ENCODE data around the gene PRKD3.

The PRKD3 gene

DNA sequence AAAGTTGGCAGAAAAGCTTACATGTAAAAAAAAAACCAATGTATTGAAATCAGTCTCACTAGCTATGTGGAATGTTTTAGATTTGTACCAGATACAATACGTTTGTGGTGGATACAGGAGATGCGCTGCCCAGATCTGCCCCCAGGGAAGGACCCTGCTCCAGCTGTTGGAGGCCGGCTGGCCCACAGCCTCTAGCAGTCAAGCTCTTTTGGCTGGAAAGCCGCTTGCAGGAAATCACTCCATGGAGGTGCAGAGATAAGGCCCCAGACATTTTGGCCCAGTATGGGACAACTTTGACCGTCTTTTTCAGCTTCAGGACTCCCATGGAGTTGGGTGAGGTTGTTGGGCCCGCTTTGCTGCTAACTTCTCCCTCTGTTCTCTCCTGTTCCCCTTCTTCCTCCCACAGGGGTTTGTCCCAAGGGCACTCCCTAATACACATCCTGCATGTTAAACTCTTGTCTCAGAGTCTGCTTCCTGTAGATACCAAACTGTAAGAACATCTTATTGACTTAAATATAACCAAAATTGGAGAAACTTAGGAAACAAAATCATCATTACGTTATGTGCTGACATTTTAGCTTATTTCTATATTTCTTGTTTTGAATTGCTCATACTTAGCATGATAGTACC lies 18.1 kb upstream of the PRKD3 start:
- no peak for DNase-seq

- DNase-seq: no peak
Observed at GRCh38 chr2:37340637-37341036, 16.0 kb upstream of the PRKD3 start.

DNA sequence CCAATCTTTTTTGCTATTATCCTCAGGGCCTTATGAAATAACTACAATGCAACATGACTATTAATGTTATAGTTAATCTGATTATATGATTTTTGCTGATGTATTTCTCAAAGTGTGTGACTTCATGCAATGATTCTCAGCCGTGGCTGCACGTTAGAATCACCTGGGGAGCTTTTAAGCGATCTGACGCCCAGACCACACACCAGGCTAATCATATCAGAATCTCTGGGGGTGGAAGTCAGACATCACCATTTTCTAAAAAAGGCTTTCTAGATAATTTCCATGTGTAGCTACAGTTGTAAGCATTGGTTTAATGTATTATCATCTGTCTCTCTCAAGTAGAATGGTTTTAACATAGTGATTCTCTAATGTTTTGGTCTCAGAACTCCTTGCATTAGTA lies 14.3 kb upstream of the PRKD3 start:
- no peak for DNase-seq

DNA sequence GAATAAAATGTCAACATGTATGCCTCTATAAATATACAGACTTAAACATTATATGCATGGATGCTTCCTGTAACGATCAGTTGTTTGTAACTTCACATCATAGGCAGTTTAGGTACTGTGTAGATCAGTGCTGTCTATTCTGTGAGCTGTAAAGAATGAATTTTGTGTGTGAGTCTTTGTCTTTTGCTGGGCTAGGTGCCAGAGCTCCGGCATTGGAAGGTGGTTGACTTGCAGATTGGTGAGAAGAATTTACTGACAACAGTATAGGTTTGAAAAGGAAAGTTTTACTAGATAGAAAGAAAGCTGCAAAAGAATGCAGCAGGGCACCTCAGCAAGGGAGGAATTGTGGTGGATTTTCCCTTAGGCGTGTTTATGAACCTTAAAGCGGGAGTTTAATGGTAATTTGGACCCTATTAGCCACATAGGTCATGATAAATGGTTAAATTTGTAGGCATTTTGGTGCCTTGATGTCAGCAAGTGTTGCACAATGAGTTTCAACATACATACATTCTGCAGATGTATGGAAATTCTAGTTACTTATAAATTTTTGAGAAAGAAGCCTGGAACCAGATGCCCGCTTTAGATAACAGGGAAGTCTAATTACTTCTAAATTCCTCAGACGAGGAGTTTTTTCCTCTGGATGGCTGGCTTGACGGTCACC lies 13.1 kb upstream of the PRKD3 start:
- DNase-seq: no peak

DNA sequence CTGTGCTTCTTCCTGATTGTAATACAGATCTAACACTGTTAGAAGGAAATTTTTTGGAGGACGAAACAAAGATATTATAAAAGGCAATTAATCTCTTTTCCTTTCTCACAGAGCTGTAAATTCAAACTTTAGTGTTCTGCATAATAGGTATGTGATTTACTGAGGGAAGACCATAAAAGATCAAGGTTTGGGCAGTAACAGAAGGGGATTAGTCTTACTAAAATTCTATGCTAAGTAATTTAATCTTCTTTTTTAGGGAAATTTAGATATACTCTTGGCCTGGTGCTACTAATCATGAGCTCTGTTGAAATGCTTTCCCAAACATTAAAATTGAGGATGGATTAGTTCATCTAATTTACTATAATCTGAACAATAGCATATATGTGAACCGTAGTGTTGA lies 11.0 kb upstream of the PRKD3 start:
- no peak for DNase-seq

- DNase-seq: no peak
Observed at GRCh38 chr2:37333256-37333655, 8.6 kb upstream of the PRKD3 start.

DNA sequence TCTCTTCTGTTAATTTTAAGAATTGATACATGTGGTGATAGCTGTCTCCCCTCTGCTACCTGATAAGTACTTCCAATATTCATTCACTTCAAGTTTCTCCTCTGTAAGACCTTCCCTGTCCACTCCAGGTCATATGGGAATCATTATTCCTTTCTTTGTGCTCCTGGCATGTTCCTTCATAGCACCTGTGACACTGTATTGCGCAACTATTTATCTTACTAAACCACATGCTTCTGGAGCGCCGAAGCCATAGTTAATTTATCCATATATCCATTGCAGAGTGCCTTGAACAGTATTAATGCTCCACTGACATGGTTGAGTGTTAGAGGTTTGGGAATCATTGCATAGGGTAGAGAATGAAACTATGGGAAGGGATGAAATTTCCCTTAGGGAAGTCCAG lies 7.9 kb upstream of the PRKD3 start:
- no peak for DNase-seq

DNA sequence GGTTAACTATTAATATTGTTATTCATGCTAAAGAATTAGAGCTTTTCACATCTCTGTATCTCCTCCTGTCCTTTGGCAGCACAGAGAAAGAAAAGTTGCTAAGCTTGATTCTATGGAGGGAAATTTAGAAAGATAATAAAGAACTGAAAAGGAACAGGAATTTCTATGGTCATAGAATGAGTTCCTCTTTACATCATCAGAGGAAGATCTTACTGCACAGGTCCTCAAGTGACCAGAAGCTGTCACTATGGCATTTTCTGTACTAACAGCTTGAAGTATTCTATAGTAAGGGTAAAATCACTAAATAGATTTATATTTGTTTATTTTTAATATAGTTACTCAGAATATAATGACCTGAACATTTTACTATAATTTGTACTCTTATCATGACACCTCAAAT lies 6.0 kb upstream of the PRKD3 start:
- DNase-seq: no peak

GRCh38 chr2:37326866-37327634 lies 2.4 kb upstream of the PRKD3 start:
- DNase-seq: no peak

DNA sequence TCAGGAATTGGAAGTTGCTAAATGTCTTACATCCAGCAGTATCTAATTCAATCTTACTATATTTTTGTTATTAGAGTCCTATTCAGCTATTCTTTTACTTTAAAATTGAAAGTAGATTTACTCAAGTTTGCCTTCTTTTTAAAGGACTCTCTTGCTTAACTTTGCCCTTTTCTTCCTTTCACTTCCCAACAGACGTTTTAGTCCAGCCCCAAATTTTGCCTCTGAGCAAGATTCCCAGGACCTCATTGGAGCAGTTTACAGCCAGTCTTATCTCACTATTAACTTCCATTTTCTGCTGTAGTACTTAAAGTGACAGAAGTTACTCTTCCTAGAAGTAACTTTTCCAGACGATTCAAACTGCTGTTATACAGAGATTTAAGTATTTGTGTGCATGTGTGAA lies 1.7 kb upstream of the PRKD3 start:
- DNase-seq: no peak

DNA sequence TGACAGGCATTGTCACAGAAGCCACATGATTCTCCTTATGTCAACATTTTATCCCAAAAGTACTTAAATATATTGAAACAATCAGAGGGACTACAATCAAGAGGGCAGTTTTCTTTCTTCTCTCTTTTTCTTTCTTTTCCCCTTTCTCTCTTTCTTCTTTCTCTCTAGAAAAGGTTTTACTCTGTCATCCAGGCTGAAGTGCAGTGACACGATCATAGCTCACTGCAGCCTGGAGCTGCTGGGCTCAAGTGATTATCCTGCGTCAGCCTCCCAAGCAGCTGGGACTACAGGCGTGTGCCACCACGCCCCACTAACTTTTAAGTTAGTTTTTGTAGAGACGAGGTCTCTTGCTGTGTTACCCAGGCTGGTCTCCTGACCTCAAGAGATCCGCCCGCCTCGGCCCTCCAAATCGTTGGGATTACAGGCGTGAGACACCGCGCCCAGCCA lies 1.0 kb upstream of the PRKD3 start:
- DNase-seq: no peak

GRCh38 chr2:37324536-37324785 lies 172 bp downstream of the PRKD3 start:
- no peak for DNase-seq

GRCh38 chr2:37323781-37324535 lies 675 bp downstream of the PRKD3 start:
- DNase-seq: no peak

DNA sequence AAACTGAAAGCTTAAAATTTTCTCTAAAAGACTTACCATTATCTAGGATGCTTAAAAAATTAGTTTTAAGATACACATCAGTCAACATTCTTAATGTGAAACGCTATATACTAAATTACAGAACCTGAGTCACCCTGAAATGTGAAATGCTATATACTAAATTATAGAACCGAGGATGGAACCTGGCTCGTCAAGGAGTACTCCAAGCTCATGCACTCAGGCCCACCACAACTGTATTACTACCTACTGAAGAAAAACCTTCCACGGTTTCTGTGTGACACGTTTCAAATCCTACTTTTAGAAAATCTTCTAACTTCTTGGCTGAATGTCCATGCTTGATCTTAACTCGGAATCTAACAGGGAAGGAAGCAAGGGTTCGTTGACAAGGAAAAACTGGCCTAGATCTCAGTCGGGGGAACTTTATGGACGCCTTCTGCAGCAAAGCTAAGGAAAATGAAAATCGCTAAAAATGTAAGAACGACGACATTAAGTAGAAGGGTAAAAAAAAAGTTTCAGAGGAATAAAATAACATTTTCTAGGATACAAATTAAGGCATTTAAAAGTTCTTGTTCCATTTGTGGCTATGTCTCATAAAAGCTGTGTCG lies 1.4 kb downstream of the PRKD3 start:
- DNase-seq: no peak

DNA sequence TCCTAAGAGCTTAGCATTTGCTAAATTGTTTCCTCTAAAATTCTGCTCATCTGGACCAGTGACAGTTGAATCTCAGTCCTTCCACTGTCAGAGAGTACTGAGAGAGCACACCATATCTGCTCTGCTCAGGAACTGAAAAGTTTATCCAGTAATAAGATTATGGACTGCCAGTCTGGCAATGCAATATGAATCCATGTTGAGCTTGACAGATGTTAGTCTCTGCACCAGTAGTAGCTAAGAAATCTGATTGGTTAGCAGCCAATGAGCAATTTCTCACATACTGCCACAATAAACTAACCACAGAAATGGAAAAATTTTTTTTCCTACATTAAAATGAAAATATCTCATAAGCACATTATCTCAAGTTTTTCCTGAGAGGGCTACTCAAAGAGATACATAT lies 2.3 kb downstream of the PRKD3 start:
- no peak for DNase-seq

GRCh38 chr2:37321029-37321682 lies 3.5 kb downstream of the PRKD3 start:
- DNase-seq: no peak

DNA sequence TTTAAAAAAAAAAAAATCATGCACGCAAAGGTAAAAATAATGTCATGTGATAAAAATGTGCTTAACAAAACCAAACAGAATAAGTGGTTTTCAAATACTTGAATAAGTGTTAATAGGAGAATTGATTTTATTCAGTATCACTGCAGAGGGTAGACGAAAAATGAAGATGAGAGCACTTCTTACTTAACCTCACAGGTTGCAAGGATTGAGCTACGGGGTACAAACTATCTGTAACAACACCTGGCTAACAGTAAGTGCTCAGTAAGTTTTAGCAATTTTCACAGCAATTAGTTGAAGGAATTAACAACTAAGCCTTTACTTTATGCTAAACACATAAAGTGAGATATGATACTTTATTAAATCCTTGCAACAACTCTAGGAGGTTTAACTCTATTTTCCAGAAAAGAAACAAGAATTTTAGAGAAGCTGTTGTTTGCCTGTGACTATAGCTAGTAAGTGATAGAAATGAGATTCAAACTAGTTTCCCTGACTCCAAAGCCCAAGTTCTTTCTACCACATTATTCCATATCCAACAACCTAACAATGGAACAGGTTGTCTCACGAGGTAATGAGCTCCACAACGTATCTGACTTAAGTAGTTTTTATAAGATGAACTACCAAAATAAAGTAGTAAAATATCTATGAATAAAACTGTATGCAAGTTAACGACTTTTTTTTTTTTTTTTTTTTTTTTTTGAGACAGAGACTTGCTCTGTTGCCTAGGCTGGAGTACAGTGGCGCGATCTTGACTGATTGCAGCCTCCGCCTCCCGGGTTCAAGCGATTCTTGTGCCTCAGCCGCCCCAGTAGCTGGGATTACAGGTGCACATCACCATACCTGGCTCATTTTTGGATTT lies 4.7 kb downstream of the PRKD3 start:
- no peak for DNase-seq

DNA sequence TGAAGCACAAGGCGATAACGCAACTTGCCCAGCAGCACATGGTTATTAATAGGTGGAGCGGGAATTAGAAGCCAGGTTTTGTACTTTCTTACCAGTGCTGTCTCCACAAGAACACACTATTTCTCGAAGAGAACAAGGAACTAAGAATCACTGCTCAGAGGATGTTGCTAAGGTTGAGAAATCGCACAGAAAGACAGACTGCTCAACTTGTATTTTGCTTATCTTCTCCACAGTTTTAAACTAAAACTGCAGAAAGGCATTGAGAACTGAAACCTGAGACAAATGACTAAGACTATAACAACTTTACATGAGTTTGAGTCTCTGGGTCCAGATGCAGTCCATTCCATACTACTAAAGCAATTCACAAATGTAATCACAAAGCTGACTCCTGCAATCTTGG lies 6.2 kb downstream of the PRKD3 start:
- DNase-seq: no peak

DNA sequence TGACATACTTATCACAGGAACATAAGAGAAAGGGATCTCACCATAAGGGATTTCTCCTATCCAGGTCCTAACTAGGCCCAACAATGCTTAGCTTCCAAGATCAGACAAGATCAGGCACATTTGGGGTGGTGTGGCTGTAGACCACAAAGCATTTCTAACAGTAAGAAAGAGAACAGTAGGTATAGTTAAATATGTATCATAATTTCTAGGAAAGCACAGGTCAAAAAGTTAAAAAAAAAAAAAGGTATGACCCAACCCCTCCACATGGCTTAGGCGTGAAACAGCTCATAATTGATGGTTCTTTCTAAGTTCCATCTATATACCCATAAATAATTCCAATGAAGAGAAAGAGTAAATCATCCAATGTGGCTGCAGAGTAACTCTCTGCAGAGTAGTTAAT lies 6.9 kb downstream of the PRKD3 start:
- DNase-seq: no peak

DNA sequence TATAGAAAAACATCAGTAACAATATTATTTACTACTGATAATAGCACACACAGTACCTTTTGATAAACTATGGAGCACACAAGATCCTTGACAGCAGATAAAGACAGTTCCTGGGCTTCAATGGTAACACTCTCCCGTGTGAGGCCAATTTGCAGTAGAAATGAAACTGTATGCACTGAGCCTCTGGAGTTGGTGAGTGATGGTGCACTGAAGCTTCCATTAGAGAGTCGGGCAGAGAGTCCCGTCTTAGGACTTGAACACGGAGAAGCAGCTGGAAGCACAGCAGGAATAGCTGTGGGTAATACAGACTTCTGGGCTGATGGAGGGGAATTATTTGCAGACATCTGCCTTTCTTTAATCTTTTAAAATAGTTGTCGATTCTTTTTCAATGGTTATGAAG lies 8.5 kb downstream of the PRKD3 start:
- no peak for DNase-seq

DNA sequence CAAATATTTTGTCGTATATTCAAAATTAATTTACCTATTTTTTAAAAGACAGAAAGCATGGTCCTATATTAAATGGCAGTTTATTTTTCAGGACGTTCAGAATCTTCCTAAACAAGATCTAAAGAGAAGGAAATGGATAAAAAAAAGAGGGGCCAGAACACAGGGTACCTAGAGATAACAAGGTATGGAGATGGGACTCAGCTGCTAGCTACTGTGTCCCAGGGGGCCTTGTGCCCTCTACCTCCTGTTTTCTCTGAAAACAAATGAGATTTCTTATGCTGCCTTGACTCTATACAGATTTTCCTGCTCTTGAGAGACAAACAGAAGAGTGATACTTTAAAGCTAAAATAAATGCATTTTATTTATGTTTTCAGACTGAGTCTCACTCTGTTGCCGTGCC lies 9.3 kb downstream of the PRKD3 start:
- no peak for DNase-seq

DNA sequence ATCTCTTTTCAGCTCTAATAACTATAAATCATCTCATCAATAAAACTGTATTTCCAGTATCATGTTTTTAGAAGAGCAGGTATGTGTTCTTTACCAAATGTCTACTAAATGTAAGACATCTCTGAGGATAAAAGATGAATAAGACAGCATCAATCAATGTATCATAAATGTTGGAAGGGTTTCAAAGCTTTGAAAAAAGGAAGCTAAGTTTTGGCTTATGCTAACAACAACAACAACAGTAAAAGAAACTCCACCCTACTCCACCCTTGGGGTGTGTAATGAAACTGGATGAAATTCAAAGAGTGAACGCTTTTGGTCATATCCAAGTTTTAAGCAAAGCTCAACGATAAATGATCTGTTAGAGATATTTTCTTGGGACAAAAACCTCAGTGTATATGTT lies 17.1 kb downstream of the PRKD3 start:
- DNase-seq: no peak

Data from NCI-H446 treated with DMSO at 0.1 percent for 48 hours (cell line).